ENCODE measurements around the gene MED22.
A peak's percentile ranks its signal among the peaks of the same experiment; 100 is the strongest.

The MED22 gene

GRCh38 chr9:133384736-133385321 is 36.9 kb upstream of the MED22 start:
- no peaks in the 10 kb centered on the region for H3K4me1 Mint-ChIP-seq
- no peaks in the 10 kb centered on the region for H3K36me3 Mint-ChIP-seq (ENCODE audit: low read depth)
- no peaks in the 10 kb centered on the region for H3K27me3 Mint-ChIP-seq (ENCODE audit: low read depth)
- no peak overlapping the region for H3K27ac Mint-ChIP-seq
- H3K4me3 Mint-ChIP-seq: no peak overlapping the region
- TF ChIP-seq CTCF (IDR thresholded peaks at IDR 0.05; ENCODE audit: unreplicated experiment in 3 of 3): no peak
- no peaks in the 10 kb centered on the region for H3K9me3 Mint-ChIP-seq

- Mint-ChIP-seq H3K27me3 (ENCODE audit: low read depth) (no peaks in the 10 kb centered on the region), H3K9me3 (no peaks in the 10 kb centered on the region), H3K27ac (no peak overlapping the region)
Measured at GRCh38 chr9:133383438-133383837, 35.5 kb upstream of the MED22 start.

GRCh38 chr9:133382507-133383141 is 34.7 kb upstream of the MED22 start:
- no peaks in the 10 kb centered on the region for H3K36me3 Mint-ChIP-seq (ENCODE audit: low read depth)

More at GRCh38 chr9:133383438-133383837, 35.5 kb upstream of the MED22 start:
- H3K4me1 Mint-ChIP-seq: no peaks in the 10 kb centered on the region
- no peak for TF ChIP-seq CTCF (IDR thresholded peaks at IDR 0.05; ENCODE audit: unreplicated experiment in 3 of 3)
- no peaks in the 10 kb centered on the region for H3K36me3 Mint-ChIP-seq (ENCODE audit: low read depth)
- H3K4me3 Mint-ChIP-seq: no peak overlapping the region

GRCh38 chr9:133380734-133381133 is 32.8 kb upstream of the MED22 start:
- Mint-ChIP-seq H3K27ac (no peak overlapping the region), H3K4me3 (peak overlapping the region in 1 of 3 experiments; percentile 35), H3K4me1 (no peaks in the 10 kb centered on the region), H3K36me3 (ENCODE audit: low read depth) (no peaks in the 10 kb centered on the region), H3K27me3 (ENCODE audit: low read depth) (no peaks in the 10 kb centered on the region), H3K9me3 (no peaks in the 10 kb centered on the region)
- TF ChIP-seq CTCF (IDR thresholded peaks at IDR 0.05; ENCODE audit: unreplicated experiment in 3 of 3): no peak

More at GRCh38 chr9:133382507-133383141, 34.7 kb upstream of the MED22 start:
- Mint-ChIP-seq H3K4me3 (no peak overlapping the region), H3K27ac (no peak overlapping the region), H3K27me3 (ENCODE audit: low read depth) (no peaks in the 10 kb centered on the region), H3K9me3 (no peaks in the 10 kb centered on the region), H3K4me1 (no peaks in the 10 kb centered on the region)
- TF ChIP-seq CTCF (IDR thresholded peaks at IDR 0.05; ENCODE audit: unreplicated experiment in 3 of 3): no peak

GRCh38 chr9:133379153-133380086 is 31.5 kb upstream of the MED22 start:
- peak overlapping the region in 2 of 3 experiments; percentile 40 to 58 for H3K4me3 Mint-ChIP-seq
- H3K27me3 Mint-ChIP-seq (ENCODE audit: low read depth): no peaks in the 10 kb centered on the region
- no peak for TF ChIP-seq CTCF (IDR thresholded peaks at IDR 0.05; ENCODE audit: unreplicated experiment in 3 of 3)
- H3K9me3 Mint-ChIP-seq: no peaks in the 10 kb centered on the region
- H3K27ac Mint-ChIP-seq: no peak overlapping the region
- H3K4me1 Mint-ChIP-seq: peaks cover 8% of the 10 kb centered on the region
- peaks cover 6% of the 10 kb centered on the region for H3K36me3 Mint-ChIP-seq (ENCODE audit: low read depth)

Measured in nephron (organoid).